ENCODE results near the gene TMEM215.

Gene TMEM215

GRCh38 chr9:32801530-32801929 lies 18.2 kb downstream of the TMEM215 start:
- Histone ChIP-seq H3K9ac (ENCODE audit: low read length) (no peak overlapping the region), H3K79me2 (ENCODE audit: insufficient read depth, low read length) (no peaks in the 10 kb centered on the region), H3K36me3 (ENCODE audit: insufficient read depth, low read length) (no peaks in the 10 kb centered on the region), H4K20me1 (ENCODE audit: insufficient read depth, low read length) (no peaks in the 10 kb centered on the region), H2AFZ (ENCODE audit: low read length) (no peak overlapping the region), H3K9me2 (ENCODE audit: low read depth, low read length) (no peaks in the 10 kb centered on the region), H3K4me3 (ENCODE audit: low read depth, low read length, poor library complexity, severe bottlenecking) (no peak overlapping the region), H3F3A (ENCODE audit: insufficient read depth, low read length) (no peaks in the 10 kb centered on the region), H3K27ac (ENCODE audit: low read depth, low read length, poor library complexity, severe bottlenecking) (no peak overlapping the region), H3K27me3 (ENCODE audit: insufficient read depth, low read length) (no peaks in the 10 kb centered on the region), H3K9me3 (ENCODE audit: low read length) (no peaks in the 10 kb centered on the region), H3K4me2 (ENCODE audit: low read length) (no peak overlapping the region), H3K4me1 (ENCODE audit: insufficient read depth, low read length, severe bottlenecking) (no peaks in the 10 kb centered on the region)
- TF ChIP-seq CTCF (IDR thresholded peaks at IDR 0.05; ENCODE audit: low read length) = no peak
- no peak for TF ChIP-seq EZH2 (IDR thresholded peaks at IDR 0.05; ENCODE audit: borderline replicate concordance, low read length)

- TF ChIP-seq CTCF (IDR thresholded peaks at IDR 0.05; ENCODE audit: low read length) (no peak), EZH2 (IDR thresholded peaks at IDR 0.05; ENCODE audit: borderline replicate concordance, low read length) (no peak)
- Histone ChIP-seq H3K27me3 (ENCODE audit: insufficient read depth, low read length) (no peaks in the 10 kb centered on the region), H3K79me2 (ENCODE audit: insufficient read depth, low read length) (no peaks in the 10 kb centered on the region), H3K9me2 (ENCODE audit: low read depth, low read length) (no peaks in the 10 kb centered on the region), H3K9me3 (ENCODE audit: low read length) (no peaks in the 10 kb centered on the region), H3K4me1 (ENCODE audit: insufficient read depth, low read length, severe bottlenecking) (no peaks in the 10 kb centered on the region), H2AFZ (ENCODE audit: low read length) (no peak overlapping the region), H4K20me1 (ENCODE audit: insufficient read depth, low read length) (no peaks in the 10 kb centered on the region), H3F3A (ENCODE audit: insufficient read depth, low read length) (no peaks in the 10 kb centered on the region), H3K4me2 (ENCODE audit: low read length) (no peak overlapping the region), H3K9ac (ENCODE audit: low read length) (no peak overlapping the region), H3K4me3 (ENCODE audit: low read depth, low read length, poor library complexity, severe bottlenecking) (no peak overlapping the region), H3K27ac (ENCODE audit: low read depth, low read length, poor library complexity, severe bottlenecking) (no peak overlapping the region), H3K36me3 (ENCODE audit: insufficient read depth, low read length) (no peaks in the 10 kb centered on the region)
These were observed 23.9 kb downstream of the TMEM215 start for GRCh38 chr9:32807217-32807616.

DNA sequence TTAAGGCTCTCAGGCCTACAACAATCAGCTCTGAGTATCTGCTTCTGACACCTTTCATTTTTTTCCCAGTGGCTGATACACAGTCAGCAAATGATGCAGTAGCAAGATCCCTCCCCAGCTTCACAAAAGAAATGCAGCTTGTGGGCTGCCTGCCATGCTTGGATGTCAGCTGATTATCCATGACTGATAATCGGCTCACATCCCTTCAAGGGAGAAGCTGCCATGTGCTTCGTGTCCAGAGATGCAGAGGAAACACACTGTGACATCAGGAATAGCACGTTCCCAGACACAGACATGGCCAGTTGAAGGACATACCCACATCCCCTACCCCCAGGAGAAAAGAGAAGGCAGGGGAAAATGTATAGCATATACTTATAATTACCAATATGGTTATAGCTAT lies 27.9 kb downstream of the TMEM215 start:
- H3K4me1 ChIP-seq (ENCODE audit: insufficient read depth, low read length, severe bottlenecking) = no peaks in the 10 kb centered on the region

More for the DNA sequence above, 27.9 kb downstream of the TMEM215 start:
- no peak overlapping the region for H3K27ac ChIP-seq (ENCODE audit: low read depth, low read length, poor library complexity, severe bottlenecking)
- no peaks in the 10 kb centered on the region for H4K20me1 ChIP-seq (ENCODE audit: insufficient read depth, low read length)
- H3K4me2 ChIP-seq (ENCODE audit: low read length) = no peak overlapping the region
- no peak overlapping the region for H2AFZ ChIP-seq (ENCODE audit: low read length)
- no peaks in the 10 kb centered on the region for H3K79me2 ChIP-seq (ENCODE audit: insufficient read depth, low read length)
- H3K9me3 ChIP-seq (ENCODE audit: low read length) = no peaks in the 10 kb centered on the region
- H3F3A ChIP-seq (ENCODE audit: insufficient read depth, low read length) = no peaks in the 10 kb centered on the region
- H3K9me2 ChIP-seq (ENCODE audit: low read depth, low read length) = no peaks in the 10 kb centered on the region
- no peaks in the 10 kb centered on the region for H3K36me3 ChIP-seq (ENCODE audit: insufficient read depth, low read length)
- no peak for TF ChIP-seq EZH2 (IDR thresholded peaks at IDR 0.05; ENCODE audit: borderline replicate concordance, low read length)
- no peak for TF ChIP-seq CTCF (IDR thresholded peaks at IDR 0.05; ENCODE audit: low read length)
- no peak overlapping the region for H3K9ac ChIP-seq (ENCODE audit: low read length)
- no peaks in the 10 kb centered on the region for H3K27me3 ChIP-seq (ENCODE audit: insufficient read depth, low read length)
- H3K4me3 ChIP-seq (ENCODE audit: low read depth, low read length, poor library complexity, severe bottlenecking) = no peak overlapping the region

All from OCI-LY1 (cell line).